GM12873 (cell line): ENCODE data around the gene GPR183.

Source experiments
- CTCF ChIP-seq: IDR thresholded peaks from 2 replicates; pipeline ENCODE4 v1.5.1; 2012; ENCODE audit warnings: low read depth, mild to moderate bottlenecking, moderate library complexity, low read length, control low read depth; ENCODE audit not compliant: insufficient read depth; ENCODE audit errors: missing control alignments

The GPR183 gene

DNA sequence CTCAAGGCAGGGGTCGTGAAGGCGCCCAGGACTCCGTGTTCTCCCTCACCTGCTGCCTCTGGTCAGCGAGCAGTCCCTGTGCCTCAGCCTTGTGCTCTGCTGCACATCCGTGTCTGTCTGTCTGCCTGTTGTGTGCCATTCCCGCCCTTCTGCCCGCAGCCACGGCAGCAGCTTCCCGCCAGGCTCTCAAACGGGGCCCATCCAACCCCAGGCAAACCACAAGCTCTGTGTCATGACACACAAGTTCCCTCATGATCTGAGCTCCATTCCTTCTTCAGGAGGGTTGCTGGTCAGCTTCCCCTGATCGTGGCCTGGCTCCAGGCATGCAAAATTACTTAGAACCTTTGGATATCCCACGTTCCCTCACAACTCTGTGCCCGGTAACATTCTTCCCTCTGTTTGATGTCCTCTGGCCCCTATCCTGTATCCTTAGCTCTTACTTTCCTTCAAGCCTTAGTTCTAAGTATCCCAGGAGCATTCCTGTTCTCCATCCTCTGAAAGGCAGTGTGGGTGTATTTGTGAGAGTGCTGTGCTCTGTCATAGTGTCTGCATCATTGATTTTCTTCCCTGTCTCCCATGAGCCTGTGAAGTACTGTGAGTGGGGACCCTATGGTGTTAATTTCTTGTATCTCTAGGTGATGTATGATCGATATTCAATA is 3.2 kb downstream of the GPR183 start:
- TF ChIP-seq CTCF = no peak

- TF ChIP-seq CTCF = no peak
Measured at GRCh38 chr13:99302637-99303505, 4.3 kb downstream of the GPR183 start.

DNA sequence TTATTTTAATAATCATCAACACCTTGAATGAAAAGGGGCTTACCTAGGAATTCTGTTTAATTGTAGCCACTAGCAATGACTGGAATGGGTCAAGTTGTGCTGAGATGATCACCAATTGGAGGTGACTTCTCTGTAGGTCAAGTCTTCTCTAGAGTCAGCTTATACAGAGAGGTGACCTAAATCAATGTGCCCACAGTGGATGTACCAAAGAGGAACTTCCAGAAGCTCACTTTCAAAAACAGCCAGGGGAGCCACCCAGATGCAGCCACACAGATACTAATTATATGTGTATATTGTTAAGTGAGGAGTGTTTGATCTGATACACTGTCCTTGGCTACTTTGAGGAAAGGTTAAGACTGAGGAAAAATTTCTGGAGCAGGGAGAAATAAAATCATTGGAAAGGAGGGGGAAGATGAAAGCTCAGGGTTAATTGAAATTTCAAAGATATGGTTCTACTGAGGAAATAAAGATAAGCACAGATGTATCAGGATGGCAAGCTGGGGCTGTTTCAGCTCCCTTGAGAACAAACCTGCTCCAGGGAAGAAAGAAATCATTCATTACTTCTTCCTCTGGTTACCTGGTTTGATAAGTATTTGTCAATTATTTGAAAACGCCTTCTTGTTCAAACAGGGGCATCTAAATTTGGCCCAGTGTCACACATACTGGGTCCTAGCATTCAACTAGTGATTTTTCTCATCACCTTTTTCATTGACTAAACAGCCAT is 5.1 kb downstream of the GPR183 start:
- TF ChIP-seq CTCF = no peak

- TF ChIP-seq CTCF = no peak
Measured at GRCh38 chr13:99301056-99301838, 6.0 kb downstream of the GPR183 start.

- no peak for TF ChIP-seq CTCF
Measured at GRCh38 chr13:99299920-99300341, 7.3 kb downstream of the GPR183 start.

DNA sequence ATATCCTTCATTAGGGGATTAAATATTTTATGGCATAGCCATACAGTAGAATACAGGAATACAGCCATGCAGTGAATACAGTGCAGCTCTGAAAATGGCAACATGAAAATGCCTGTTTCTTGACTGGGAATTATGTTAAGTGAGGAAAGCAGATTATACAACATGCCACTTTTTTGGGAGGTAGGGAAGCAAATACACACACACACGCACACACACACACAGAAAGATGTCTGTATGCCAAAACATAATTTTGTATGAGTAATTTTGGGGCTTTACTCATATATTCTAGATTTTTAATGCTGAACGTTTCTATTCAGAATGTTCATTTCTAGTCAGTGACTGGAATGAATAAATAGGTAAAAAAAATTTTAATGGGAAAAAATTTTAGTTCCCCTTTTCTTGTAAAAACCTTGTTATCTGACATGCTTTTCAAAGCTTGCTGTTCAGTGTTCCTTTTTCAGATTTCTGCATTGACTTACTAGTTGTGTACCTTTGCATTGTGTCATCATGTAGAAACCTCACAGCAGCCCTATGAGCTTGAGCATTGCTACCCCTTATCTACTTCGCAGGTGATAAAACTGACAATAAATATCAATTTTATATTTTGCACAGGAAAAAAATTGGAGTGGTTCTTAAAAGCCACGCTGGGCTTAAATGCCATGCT is 7.8 kb downstream of the GPR183 start:
- TF ChIP-seq CTCF = no peak
